NCI-H2107 treated with DMSO at 0.1 percent for 48 hours (cell line): Measurements from ENCODE around the gene ANKRD2.
"Not testable (repeated sequence)": the region's sequence is repeated elsewhere in the genome, so short reads cannot be mapped to it uniquely, and the experiment has no call there.

Experiments used
- DNase-seq: peaks from one replicate; lab custom pipeline; 2025; ENCODE audit not compliant: unreplicated experiment; lab: John Stamatoyannopoulos, UW

ANKRD2 gene

GRCh38 chr10:97570789-97571471 lies 1.6 kb upstream of the ANKRD2 start:
- DNase-seq, result no peak

GRCh38 chr10:97571622-97572021 lies 957 bp upstream of the ANKRD2 start:
- no peak for DNase-seq

- DNase-seq, result no peak
These were observed 442 bp downstream of the ANKRD2 start for GRCh38 chr10:97573021-97573420.

- no peak for DNase-seq
These were observed 1.1 kb downstream of the ANKRD2 start for GRCh38 chr10:97573672-97574071.

GRCh38 chr10:97574374-97575126 lies 2.0 kb downstream of the ANKRD2 start:
- peak; percentile 44 for DNase-seq

- DNase-seq, result no peak
These were observed 2.6 kb downstream of the ANKRD2 start for GRCh38 chr10:97575127-97575668.

- DNase-seq, result not testable (repeated sequence)
These were observed 3.9 kb downstream of the ANKRD2 start for GRCh38 chr10:97576487-97576886.

- DNase-seq, result no peak
These were observed 5.1 kb downstream of the ANKRD2 start for GRCh38 chr10:97577701-97578100.

GRCh38 chr10:97578171-97578844 lies 5.7 kb downstream of the ANKRD2 start:
- DNase-seq, result no peak

- no peak for DNase-seq
These were observed 8.1 kb downstream of the ANKRD2 start for GRCh38 chr10:97580421-97581367.

- DNase-seq, result no peak
These were observed 9.6 kb downstream of the ANKRD2 start for GRCh38 chr10:97582169-97582568.

GRCh38 chr10:97583476-97583875 lies 10.9 kb downstream of the ANKRD2 start:
- DNase-seq, result no peak

- DNase-seq, result no peak
These were observed 11.7 kb downstream of the ANKRD2 start, which contains the start of gene HOGA1 for GRCh38 chr10:97584060-97584797. HOGA1 (plus strand) TSS chr10:97584389; CDS start chr10:97584704, 315 bp downstream.

GRCh38 chr10:97584798-97585438 lies 12.3 kb downstream of the ANKRD2 start:
- no peak for DNase-seq

- DNase-seq, result no peak
These were observed 12.8 kb downstream of the ANKRD2 start for GRCh38 chr10:97585439-97585811.

- DNase-seq, result no peak
These were observed 14.6 kb downstream of the ANKRD2 start for GRCh38 chr10:97587183-97587582.

GRCh38 chr10:97589479-97589878 lies 16.9 kb downstream of the ANKRD2 start, which contains the start of gene C10orf62:
C10orf62 (plus strand) TSS chr10:97589721; CDS start chr10:97589898, 177 bp downstream.
- DNase-seq, result no peak

GRCh38 chr10:97590082-97590747 lies 17.6 kb downstream of the ANKRD2 start:
- no peak for DNase-seq
